Stimulated activated CD4-positive, alpha-beta T cell treated with anti-CD3 and anti-CD28 coated beads, Interleukin-2, amount 100 ng/mL, for 24 hours (primary cell): ENCODE results near the gene FSTL4.

Source experiments
- DNase-seq, 2 donors: peaks; one replicate each; pipeline ENCODE4 v3.0.0-alpha.2; 2020

The FSTL4 gene

DNA sequence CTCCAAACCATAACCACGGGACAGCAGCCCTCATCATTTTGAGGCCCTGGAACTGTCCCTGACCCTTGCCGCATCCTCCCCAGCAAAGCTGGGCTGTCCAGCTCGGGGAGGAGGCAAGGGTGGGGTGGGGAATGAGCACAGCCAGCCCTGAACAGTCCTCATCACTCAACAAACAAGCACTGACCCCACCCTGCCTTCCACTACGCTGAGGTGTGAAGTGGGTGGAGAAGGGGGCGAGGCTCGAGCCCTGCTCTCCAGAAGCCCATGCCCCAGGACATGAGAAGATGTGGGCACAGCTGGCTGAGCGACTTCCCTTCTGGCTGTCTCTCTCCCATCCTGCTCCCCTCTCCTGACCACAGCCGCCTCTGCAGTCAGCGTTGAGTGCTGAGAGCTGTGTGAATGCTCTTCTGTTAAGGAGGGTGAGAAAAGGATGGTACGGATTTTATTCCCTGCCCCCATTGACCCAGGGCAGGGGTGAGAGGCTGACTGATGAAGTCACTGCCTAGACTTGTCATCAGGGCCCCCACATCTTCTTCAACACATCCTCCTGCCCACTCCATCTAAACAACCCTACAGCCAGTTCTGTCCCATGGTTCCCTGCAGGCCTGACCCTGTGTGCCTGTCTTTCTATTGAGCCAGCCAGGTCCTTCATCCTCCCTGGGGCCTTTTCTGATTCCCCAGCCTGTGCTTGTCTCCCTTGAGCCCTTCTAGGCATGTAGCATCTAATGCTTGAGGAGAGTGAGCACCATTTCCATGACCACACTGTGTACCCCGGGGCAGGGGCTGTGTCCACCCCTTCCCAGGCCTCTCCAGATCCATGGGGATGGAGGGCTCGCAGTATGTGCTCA lies 276.0 kb downstream of the FSTL4 start:
- DNase-seq = no peak

DNA sequence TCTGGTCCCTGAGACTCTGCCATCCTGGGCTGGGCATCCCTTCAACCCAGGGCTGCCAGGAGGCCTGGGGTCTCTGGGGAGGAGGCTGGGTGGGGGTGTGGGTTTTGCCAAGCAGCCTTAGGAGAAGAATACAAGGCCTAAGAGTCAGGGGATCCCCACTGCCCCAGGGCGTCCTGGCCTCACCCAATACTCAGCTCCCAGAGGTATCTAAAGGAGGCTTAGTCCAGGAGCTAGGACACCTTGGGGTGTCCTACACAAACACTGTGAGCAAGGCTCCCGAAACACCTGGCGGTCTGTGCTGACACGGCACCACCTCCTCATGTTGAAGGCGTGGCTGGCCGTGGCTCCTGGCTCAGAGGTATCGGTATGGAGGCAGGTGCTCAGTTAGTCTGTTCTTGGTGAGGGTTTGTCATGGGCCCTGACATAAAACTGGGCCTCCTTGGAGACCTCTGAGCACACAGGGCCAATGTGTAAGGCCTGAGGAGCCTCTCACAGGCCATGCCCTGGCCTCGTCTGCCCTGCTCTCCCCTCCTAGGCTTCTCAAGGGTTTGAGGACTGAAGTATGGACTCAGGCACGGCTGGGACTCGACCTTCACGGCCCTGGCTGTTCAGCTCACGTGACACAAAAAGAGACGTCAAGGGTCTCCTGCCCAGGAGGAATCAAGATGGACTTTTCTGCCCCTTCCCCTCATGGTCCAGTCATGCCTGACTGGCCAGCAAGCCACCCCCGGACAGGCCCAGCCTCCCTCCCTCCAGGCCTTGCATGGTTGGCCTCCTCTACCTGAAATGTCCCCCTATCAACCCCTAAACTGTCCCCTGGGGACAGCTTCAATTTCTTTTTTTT lies 277.3 kb downstream of the FSTL4 start:
- no peak for DNase-seq

DNA sequence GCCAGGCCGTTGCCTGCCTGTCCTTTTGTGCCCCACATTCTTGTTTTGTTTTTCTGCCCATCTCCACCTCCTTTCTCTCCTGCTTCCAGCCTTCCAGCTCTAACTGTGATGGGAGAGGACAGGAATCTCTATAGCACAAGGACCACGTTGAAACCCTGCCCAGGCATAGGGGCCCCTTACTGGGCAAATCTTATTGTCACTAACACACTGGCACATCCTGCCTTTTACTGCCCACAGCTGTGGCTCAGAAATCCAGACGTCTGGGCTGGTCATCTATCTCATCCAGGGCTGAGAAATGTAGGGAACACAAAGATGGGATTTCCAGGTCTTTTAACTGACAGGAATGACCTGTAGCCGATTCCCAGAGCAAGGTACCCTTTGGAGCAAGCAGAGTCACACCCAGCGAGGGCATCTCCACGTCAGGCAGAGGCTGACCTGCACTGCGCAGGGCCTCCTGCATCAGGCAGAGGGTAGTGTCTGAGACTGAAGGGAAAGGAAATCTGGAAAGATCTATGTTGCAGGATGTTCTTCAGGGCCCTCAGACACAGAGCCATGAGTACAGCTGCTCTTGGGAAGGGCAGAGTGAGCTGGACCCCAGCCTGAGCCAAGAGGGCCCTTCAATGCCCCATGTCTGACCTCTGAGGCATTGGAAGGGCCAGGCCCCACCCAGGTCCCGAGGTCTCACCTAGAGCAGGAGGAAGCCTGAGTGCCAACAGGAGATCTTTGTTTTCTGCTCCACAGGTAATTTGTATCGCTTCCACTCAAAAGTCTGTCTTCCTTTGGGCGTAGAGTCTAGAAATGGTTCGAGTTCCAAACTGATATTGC lies 278.8 kb downstream of the FSTL4 start:
- DNase-seq = no peak

DNA sequence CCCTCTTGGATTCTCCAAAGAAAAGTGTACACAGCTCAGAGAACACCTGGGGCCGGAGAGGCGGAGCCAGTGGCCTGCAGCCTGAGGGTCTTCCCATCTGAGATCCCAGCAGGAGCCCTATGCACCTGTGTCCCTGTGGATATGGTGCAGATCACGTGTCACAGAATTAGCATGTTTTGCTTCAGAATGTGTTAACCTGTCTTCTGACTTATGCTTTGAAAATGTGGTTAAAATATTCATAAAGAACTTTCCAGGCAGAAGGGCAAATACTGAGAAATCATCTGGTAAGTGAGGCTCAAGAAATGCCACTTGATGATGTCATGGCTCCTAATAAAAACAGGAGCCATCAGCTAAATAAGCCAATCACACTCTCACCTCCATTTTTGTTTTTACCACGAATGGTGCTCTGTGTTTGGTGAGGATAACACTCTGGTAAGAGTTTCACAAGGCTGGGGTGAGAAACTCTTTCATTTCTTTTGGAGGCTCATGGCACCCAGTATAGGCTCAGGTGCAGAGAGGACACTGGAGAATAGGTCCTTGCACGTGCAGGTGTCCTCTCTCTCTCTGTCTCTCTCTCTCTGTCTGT lies 279.8 kb downstream of the FSTL4 start:
- no peak for DNase-seq

DNA sequence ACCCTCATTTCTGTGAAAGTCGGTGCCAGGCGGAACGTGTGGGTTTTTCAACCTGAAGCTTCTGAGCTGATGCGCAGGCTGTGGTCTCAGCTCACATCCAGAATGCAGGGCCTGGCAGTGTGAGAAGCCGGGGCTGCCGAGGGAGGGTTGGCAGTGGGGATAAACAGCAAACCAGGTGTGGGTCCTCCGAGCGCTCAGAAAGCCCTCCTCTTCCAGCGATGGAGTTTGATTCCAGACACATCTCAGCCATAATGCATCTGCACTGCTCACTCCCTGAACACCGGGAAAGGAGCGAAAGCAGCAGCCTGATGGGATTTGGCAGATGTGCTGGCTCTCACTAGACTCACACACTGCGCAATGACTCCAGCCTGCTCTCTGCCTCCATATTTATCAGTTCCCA lies 280.4 kb downstream of the FSTL4 start:
- DNase-seq = no peak

DNA sequence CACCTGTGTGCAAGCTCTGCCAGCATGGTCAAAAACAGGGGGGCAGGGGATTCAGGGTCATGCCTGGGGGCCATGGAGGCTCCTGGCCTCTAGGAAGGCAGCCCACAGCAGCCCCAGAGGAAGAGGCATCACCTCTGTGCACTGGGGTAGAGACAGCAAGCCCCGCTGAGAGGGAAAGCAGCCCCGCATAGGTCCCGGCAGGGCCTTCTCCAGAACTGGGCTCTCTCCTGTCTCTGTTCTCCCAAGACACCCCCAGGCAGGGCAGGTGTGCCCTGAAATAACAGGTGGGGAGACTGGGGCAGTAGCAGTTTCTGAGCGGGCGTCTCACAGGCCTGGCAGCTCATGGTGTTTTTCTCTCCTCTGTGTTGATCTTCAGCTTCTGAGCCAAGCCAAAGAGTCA lies 281.4 kb downstream of the FSTL4 start:
- no peak for DNase-seq

DNA sequence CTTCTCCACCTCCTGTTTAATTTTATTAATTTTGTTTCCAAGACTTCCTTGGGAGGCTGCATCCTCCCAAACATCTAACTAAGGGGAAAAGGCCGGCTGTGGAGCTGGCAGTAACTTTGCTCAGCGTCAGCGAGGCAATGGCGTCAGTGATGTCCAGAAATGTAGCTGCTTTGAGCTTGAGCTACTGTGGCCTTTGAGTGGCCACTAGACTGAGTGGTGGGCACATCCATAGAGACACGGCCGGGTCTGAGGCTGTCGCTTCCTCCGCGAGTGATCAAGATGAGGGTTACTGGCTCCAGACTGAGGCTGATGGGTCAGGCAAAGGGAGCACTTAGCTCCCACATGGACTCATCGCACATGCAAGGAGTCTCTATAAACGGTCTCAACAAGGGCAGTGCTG lies 283.5 kb downstream of the FSTL4 start:
- no peak for DNase-seq

DNA sequence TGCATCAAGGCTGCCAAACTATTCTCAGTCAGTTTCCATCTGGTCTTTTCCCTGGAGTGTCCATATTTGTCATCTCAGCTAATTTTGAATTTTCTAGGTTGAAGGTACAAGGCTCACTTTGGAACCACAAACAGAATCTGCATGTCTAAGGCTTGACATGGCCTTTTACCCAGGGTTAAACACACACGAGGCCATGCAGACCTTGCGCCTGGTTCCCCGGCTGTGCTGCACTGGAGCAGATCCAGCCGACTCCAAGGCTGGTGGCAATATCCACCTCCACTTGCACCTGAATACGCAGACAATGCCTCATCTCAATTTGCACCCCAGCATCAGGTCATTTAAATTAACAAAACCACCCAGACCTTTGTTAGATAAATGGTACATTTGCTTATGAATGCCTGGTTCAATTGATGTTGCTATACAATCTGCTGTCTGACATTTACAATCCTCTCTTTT lies 284.4 kb downstream of the FSTL4 start:
- no peak for DNase-seq

DNA sequence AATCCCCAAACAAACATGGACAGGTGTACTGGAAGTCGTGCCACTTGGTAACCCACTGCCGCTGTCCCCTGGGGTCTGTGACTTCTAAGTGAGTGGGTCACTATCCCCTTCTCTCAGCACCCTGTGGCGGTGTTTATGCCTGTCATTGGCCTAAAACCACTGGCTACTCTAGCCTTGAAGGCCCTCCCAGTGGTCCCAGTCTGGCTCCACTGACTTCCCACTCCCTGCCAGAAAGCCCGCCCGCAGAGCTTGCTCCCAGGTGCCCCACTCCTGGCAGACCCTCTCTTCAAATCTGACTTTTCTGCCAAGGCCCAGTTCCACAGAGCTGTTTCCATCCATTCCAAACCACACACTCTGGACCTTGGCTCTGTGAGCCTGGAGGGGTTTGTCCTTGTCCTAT lies 286.0 kb downstream of the FSTL4 start:
- no peak for DNase-seq

DNA sequence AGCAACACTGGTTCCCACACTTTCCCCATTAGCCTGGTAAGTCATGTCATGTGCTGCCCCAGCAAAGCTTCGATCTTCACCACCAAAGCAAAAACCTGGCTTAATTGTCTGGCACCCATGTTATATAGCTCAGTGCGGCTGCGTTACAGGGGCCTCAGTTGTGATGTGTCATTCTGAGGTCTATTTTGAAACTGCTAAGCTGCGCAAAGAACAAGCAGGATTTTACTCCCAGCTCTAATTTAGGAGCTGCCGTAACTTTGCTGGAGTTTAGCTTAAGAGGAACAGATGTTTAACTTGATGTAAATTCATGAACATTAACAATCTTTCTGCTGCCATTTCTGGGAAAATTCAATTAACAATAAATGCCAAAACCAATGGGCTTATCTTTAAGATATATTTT lies 286.5 kb downstream of the FSTL4 start:
- DNase-seq = no peak

DNA sequence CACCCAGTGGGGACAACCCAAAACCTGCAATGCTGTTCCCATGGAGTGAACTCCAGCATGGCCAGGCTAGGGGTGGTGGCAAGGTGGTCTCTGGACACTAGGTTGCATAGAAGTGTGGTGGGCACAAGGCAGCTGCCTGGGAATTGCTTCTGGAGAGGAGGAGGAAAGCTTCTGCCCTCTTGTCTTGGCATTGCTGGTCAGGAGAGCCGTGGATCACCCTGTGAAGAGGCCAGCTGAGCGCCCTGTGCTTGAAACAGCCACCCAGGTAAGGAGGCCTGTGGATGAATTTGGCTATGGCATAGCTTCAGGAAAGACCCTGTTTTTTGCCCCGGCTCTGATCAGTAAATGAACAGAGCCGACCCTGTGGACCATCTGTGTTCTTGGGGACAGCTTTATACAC lies 287.4 kb downstream of the FSTL4 start:
- no peak for DNase-seq

DNA sequence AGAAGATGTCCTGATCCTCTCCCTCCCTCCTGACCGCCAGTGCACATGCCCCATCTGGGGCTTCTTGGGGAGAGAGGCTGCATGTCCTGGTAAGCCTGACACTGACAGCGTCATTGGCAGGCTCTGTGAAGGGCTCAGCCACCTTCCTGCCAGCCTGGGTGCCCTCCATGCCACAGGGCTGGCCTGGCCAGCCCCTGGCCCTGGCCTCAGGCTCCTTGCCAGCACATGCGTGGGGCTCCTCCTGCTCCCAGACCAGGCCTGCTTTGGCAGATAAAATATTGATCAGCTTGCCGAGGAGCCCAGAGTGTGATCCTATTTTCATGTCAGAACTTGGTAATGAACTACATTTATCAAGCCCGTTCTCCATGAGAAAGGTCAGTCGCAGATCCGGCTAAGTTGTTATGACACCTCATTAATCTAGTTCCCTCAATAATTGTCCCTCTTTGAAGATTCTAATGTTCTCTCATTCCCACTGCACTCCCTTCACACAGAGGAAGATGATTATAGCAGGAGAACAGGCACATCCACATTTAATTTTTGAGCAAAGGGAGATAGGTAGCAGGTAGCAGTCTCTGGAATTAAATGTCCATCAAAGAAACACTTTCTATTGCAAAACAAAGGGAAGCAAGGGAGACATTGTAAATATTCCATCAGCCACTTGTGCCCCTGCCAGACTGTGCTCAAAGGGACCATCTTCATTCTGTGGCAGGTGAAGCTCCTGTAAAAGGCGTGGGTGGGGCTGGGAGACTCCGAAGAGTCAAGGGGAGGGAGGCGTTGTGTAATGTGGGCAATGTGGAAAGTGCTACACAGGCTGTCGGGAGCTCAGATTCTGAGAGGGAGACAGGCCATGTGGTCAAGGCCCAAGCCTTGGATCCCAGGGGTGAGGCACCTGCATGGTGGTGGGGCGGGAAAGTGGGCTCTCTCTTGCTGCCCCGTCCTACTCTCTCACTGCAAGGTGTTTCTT lies 288.6 kb downstream of the FSTL4 start:
- no peak for DNase-seq

DNA sequence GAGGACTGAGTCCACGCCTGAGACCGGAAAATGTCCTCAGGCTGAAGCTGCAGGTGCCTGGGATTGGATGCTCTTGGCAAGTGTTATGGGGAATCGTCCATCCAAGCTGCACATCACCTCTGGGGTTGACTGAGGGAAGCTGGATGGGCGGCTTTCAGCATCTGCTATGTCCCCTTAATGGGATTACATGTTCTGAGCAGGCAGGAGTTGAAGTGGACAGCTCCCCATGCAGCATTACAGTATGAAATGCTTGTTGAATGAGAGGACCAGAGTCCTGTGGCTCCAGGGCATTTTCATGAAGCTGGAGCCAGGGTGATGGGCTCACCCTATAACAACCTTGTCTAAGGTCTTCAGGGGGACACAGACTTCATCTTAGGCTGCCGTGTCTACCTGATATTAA lies 289.6 kb downstream of the FSTL4 start:
- DNase-seq = no peak

DNA sequence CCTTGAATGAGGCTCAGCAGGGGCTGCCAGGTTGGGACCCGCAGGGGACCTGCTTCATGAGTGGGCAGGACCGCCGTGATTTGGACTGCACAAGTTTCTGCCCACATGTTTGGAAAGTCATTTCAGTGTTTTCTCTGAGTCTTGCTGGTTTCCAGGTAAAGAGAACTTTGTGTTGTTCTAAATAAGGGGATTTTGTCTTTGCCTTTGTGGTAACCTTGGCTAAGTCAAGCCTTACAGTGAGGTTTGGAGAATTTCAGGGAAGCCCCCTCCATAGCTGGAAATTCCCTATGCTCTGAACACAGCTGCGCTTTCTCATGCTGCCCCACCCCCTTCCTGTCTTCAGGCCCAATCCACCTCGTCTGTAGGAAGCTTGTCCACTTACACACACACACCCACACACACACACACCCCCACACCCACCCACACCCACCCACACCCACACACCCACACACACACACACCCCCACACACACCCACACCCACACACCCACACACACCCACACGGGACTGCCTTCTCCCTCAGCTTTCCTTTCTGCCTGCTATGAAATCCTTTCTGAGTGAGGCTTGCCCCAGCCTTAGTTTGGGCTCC lies 290.4 kb downstream of the FSTL4 start:
- DNase-seq = peak; percentile 45 to 49

DNA sequence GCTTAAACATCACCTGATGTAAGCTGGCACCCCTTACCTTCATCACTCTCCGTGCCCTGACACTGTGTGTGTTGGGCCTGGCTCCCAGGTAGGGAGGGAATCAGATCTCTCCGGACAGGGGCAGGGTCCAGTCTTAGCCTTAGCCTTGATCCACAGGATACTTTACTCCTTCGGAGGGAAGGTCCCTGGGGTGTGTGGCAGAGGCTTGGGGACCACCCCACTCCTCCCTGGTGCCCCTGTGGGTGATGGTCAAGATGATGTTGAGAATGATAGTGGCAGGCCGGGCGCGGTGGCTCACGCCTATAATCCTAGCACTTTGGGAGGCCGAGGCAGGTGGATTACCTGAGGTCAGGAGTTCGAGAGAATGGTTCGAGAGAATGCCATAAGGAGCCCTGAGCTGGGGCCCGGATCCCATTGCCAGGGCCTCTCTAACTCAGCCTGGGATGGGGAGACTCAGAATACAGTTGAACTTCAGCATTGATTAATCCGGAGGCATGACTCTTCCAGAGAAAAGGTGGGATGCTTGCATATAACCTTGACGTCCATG lies 291.0 kb downstream of the FSTL4 start:
- no peak for DNase-seq

DNA sequence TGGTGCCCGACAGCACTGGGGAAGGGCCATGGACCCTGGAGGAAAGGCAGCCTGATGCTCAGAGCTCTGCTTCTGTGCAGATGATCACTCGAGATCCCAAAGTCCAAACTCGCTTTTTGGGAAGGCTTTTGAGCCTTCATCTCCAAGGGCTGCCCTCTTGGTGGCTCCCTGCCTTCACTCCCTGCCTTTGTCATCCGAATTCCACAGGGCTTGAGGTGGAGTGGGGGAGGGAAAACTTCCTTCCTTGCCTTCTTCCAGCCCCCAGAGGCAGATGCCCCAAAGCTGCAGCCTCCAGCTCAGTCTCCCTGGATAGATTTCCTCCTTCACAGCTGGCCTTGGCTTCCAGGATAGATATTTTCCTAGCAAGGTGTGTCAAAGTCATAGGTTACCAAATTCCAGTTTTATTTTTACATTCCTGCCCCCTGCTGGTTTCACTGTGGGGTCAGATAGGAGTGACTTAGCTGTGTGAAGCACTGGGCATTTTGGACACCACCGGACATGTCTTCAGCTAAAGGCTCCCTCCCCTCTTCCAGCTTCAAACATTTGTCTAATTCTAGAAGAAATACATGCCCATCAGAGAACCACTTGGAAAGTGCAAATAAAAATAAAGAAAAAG lies 292.3 kb downstream of the FSTL4 start:
- no peak for DNase-seq

DNA sequence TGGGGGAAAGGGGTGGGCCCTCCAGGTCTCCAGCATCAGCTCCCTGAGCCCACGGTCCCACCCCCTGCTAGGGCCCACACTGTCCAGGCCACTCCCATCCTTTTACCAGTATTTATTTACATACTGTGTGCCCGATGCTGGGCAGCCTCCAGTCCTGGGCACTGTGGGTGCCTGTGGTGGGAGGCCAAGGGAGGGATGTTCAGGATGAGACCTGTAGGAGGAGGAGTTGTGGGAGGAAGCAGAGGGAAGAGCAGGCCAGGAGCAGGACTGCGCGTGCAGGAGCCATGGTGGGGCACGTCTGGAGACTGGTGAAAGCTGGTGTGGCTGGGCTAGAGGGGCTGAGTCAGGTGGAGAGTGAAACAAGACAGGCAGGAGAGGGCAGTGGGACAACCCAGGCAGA lies 293.1 kb downstream of the FSTL4 start:
- DNase-seq = no peak

DNA sequence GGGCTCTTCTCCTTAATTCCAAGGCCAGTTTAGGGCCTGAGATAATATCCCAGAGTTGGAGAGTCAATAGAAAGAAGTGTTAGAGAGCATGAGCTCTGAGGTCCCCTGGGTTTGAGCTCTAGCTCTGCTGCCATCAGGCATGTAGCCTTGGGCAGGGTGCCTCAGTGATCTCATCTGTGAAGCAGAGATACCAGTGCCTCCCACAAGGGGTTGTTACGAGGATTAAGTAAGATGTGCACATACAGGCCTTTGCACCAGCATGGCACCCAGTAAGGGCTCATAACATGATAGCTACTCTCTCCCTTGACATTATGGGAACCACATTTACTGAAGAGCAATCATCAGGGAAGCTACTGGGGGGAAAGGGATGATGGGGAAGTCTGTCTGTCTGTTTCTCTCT lies 294.8 kb downstream of the FSTL4 start:
- no peak for DNase-seq

DNA sequence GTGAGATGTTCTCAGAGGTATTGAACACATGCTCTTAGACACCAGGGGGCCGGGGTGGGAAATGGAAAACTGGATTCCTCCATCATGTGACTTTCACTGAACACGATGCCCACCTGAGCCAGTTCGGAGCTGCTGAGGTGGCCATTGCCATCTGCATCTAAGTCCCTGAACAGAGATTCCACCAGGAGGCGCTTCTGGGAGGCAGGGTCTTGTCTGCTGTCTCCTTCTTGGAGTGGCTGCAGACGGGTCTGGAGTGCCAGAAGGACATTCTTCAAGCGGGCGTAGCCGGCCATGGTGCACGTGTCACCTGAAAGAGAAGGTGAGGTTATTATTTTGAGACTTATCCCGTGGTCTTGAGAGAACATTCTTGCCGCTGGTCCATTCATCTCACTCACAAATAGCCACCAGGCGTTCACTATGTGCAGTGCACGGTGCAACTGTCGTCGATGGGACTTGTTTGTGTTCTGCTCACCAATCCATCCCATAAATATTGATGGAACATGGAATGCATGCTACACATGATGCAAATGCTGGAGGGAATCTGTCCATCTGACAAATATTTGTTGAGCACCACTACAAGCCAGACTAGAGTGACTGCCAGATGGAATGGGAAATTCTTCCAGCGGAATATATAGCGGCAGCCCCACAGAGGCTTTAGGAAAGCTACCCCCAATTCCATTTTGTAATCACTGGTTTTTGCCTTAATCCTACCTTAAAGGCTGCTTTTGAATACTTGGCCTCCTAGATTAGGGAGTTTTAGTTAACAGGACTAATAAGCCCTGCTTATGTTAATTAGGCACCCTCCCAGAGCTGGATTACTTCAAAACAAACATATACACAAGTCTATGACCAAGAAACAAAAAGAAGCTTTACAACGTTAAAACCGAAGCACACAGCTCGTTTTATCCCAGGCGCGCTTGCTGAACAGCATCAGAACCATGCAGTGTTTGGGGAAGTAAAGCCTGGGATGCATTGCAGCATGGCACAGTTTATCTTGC lies 295.7 kb downstream of the FSTL4 start:
- DNase-seq = no peak
